Kidney (tissue), 14 donors: Measurements from ENCODE around the gene RYR2. TPM values are rescaled to one million over a fixed set of nuclear protein-coding genes. Genes with fewer than 3 reads are reported as not detected.

Experiments
- DNase-seq, 5 donors: peaks; one replicate each; pipeline ENCODE4 v3.0.0-alpha.2; 2013 to 2020
- FAIRE-seq: peaks from 2 replicates; lab custom pipeline; 2012; peaks lifted over from hg19 to GRCh38; lab: Jason Lieb, UNC
- H3K27ac ChIP-seq, 2 donors: one replicate each; pipeline ENCODE4 v1.7.0; 2013; ENCODE audit warnings: low read depth in 2 of 2, low read length in 2 of 2, inconsistent platforms in 1 of 2
- H3K27me3 ChIP-seq: one replicate; pipeline ENCODE4 v1.7.1; 2013; ENCODE audit warnings: low read length, inconsistent platforms; ENCODE audit not compliant: control insufficient read depth, insufficient read depth
- H3K36me3 ChIP-seq, 3 donors: one replicate each; pipeline versions ENCODE4 v1.7.0 to v1.7.1; 2013; ENCODE audit warnings: low read length in 3 of 3, control low read depth in 1 of 3, inconsistent platforms in 1 of 3; ENCODE audit not compliant: insufficient read depth in 3 of 3, control insufficient read depth in 2 of 3
- H3K4me1 ChIP-seq, 3 donors: one replicate each; pipeline versions ENCODE4 v1.7.0 to v1.7.1; 2013; ENCODE audit warnings: low read length in 3 of 3, inconsistent platforms in 1 of 3, low read depth in 1 of 3; ENCODE audit not compliant: control insufficient read depth in 2 of 3, insufficient read depth in 2 of 3
- H3K4me3 ChIP-seq, 3 donors: one replicate each; pipeline versions ENCODE4 v1.7.0 to v1.8.1; 2013; ENCODE audit warnings: low read length in 3 of 3, control low read depth in 1 of 3, inconsistent platforms in 1 of 3
- H3K9ac ChIP-seq, 3 donors: one replicate each; pipeline versions ENCODE4 v1.7.0 to v1.7.1; 2013; ENCODE audit warnings: low read length in 3 of 3, control low read depth in 1 of 3, inconsistent platforms in 1 of 3
- H3K9me3 ChIP-seq, 3 donors: one replicate each; pipeline versions ENCODE4 v1.7.0 to v1.7.1; 2013; ENCODE audit warnings: low read length in 3 of 3, control low read depth in 1 of 3, inconsistent platforms in 1 of 3; ENCODE audit not compliant: control insufficient read depth in 2 of 3, insufficient read depth in 1 of 3
- CTCF ChIP-seq: IDR thresholded peaks from 3 replicates; pipeline ENCODE4 v1.5.1; 2012; ENCODE audit warnings: mild to moderate bottlenecking, moderate library complexity, borderline replicate concordance; ENCODE audit not compliant: insufficient read depth; ENCODE audit errors: extremely low read depth
- intact Hi-C: fragments of 100-400 bp; cut with DNase I; formaldehyde crosslinking; loops from one replicate; pipeline ENCODE4 v1.11.1; 2022
- polyA plus RNA-seq: library from polyadenylated mRNA; stranded (reverse); fragments of 350-450 nt; fragmentation: Illumina TruSeq; extraction: RNeasy Lipid Tissue Mini Kit (QIAGEN cat#74804); gene quantifications from one replicate; pipeline ENCODE4 v1.2.3, GENCODE V29; 2014; ENCODE audit warnings: low read depth, low replicate concordance; ENCODE audit not compliant: insufficient read depth
- total RNA-seq: library from RNA; stranded (reverse); fragmentation: NEBNext Ultra II Directional; extraction: Animal tissue kit (Norgen Biotek cat#: 25700); gene quantifications from one replicate; pipeline ENCODE4 v1.2.1, GENCODE V29; 2021
- donor health status: control.
- donor health status: control.
- donor health status: control.
- donor health status: control.
- donor health status: control.
- donor health status: DM: yes; HTN: yes; CAD: no.
- donor health status: Normal renal cell carcinoma (clear cell type).

Gene RYR2
- total and polyA plus RNA-seq, 2 donors from 2014 or later, result 0.28 to 0.60 TPM

GRCh38 chr1:237769916-237770315, 727.9 kb downstream of the RYR2 start:
- H3K9ac ChIP-seq, result no peak overlapping the region
- no peak overlapping the region for H3K4me3 ChIP-seq
- no peak for FAIRE-seq
- no peak for TF ChIP-seq CTCF
- H3K4me1 ChIP-seq, result no peaks in the 10 kb centered on the region
- H3K27ac ChIP-seq, result no peak overlapping the region
- intact Hi-C loops, result no loop called here
- H3K27me3 ChIP-seq, result no peaks in the 10 kb centered on the region
- H3K36me3 ChIP-seq, result no peaks in the 10 kb centered on the region
- DNase-seq, result no peak
- no peaks in the 10 kb centered on the region for H3K9me3 ChIP-seq

- no peak for TF ChIP-seq CTCF
- no peaks in the 10 kb centered on the region for H3K4me1 ChIP-seq
- no peaks in the 10 kb centered on the region for H3K36me3 ChIP-seq
- intact Hi-C loops, result no loop called here
- H3K27ac ChIP-seq, result no peak overlapping the region
- no peak overlapping the region for H3K9ac ChIP-seq
- H3K4me3 ChIP-seq, result no peak overlapping the region
- H3K9me3 ChIP-seq, result no peaks in the 10 kb centered on the region
- no peaks in the 10 kb centered on the region for H3K27me3 ChIP-seq
- DNase-seq (no peak), FAIRE-seq (no peak)
Observed at GRCh38 chr1:237772009-237772408, 730.0 kb downstream of the RYR2 start.

- no peak for FAIRE-seq
- H3K27me3 ChIP-seq, result no peaks in the 10 kb centered on the region
- no peak for TF ChIP-seq CTCF
- no peaks in the 10 kb centered on the region for H3K36me3 ChIP-seq
- no peaks in the 10 kb centered on the region for H3K9me3 ChIP-seq
- intact Hi-C loops, result no loop called here
- H3K4me3 ChIP-seq, result no peak overlapping the region
- DNase-seq, result no peak
- no peak overlapping the region for H3K9ac ChIP-seq
- no peak overlapping the region for H3K27ac ChIP-seq
- H3K4me1 ChIP-seq, result no peaks in the 10 kb centered on the region
Observed at GRCh38 chr1:237774246-237774645, 732.3 kb downstream of the RYR2 start.

GRCh38 chr1:237779356-237779755, 737.4 kb downstream of the RYR2 start:
- DNase-seq (no peak), FAIRE-seq (no peak)
- no peak overlapping the region for H3K27ac ChIP-seq
- H3K9ac ChIP-seq, result no peak overlapping the region
- H3K9me3 ChIP-seq, result no peaks in the 10 kb centered on the region
- intact Hi-C loops, result no loop called here
- no peaks in the 10 kb centered on the region for H3K4me1 ChIP-seq
- no peaks in the 10 kb centered on the region for H3K27me3 ChIP-seq
- TF ChIP-seq CTCF, result no peak
- no peak overlapping the region for H3K4me3 ChIP-seq
- H3K36me3 ChIP-seq, result no peaks in the 10 kb centered on the region
